ENCODE measurements around the gene RPL13A. TPM values are rescaled to one million over a fixed set of nuclear protein-coding genes. Genes with fewer than 3 reads are reported as not detected.

RPL13A gene
- total and polyA plus RNA-seq, 9 of the 15 experiments (the other 6 are each of a cell fraction or from before 2014, with no cell fraction given) = 1,744 to 5,482 (median 2,949) TPM

GRCh38 chr19:49473868-49474541 is 13.4 kb upstream of the RPL13A start, which contains the start of gene FLT3LG (continued):
- TF ChIP-seq, protein P1, sequence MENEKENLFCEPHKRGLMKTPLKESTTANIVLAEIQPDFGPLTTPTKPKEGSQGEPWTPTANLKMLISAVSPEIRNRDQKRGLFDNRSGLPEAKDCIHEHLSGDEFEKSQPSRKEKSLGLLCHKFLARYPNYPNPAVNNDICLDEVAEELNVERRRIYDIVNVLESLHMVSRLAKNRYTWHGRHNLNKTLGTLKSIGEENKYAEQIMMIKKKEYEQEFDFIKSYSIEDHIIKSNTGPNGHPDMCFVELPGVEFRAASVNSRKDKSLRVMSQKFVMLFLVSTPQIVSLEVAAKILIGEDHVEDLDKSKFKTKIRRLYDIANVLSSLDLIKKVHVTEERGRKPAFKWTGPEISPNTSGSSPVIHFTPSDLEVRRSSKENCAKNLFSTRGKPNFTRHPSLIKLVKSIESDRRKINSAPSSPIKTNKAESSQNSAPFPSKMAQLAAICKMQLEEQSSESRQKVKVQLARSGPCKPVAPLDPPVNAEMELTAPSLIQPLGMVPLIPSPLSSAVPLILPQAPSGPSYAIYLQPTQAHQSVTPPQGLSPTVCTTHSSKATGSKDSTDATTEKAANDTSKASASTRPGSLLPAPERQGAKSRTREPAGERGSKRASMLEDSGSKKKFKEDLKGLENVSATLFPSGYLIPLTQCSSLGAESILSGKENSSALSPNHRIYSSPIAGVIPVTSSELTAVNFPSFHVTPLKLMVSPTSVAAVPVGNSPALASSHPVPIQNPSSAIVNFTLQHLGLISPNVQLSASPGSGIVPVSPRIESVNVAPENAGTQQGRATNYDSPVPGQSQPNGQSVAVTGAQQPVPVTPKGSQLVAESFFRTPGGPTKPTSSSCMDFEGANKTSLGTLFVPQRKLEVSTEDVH (IDR thresholded peaks at IDR 0.05; ENCODE audit: low read depth, partially characterized antibody) = peak; percentile 59
- 0 out of 2 replicates have a peak, but pooled peaks have one; percentile 9 for TF ChIP-seq CREB1 (IDR thresholded peaks at IDR 0.05)
- TF ChIP-seq CREB1 (CRISPR knock-in tag; IDR thresholded peaks at IDR 0.05) = no peak; the same call in 1 of the 2 replicates
- TF ChIP-seq MTF1 (CRISPR knock-in tag; IDR thresholded peaks at IDR 0.05; ENCODE audit: borderline replicate concordance) = no peak
- TF ChIP-seq, protein P2, sequence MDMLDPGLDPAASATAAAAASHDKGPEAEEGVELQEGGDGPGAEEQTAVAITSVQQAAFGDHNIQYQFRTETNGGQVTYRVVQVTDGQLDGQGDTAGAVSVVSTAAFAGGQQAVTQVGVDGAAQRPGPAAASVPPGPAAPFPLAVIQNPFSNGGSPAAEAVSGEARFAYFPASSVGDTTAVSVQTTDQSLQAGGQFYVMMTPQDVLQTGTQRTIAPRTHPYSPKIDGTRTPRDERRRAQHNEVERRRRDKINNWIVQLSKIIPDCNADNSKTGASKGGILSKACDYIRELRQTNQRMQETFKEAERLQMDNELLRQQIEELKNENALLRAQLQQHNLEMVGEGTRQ (CRISPR knock-in tag; IDR thresholded peaks at IDR 0.05) = no peak
- peak; percentile 21; the same call in 1 of the 2 replicates for TF ChIP-seq GABPB1 (CRISPR knock-in tag; IDR thresholded peaks at IDR 0.05)
- peak; percentile 67 for TF ChIP-seq ZFX (CRISPR knock-in tag; IDR thresholded peaks at IDR 0.05)
- TF ChIP-seq ZBTB9 (CRISPR knock-in tag; IDR thresholded peaks at IDR 0.05) = 0 out of 2 replicates have a peak, but pooled peaks have one; percentile 51
- peak; percentile 46 for TF ChIP-seq CCNT2 (IDR thresholded peaks at IDR 0.05; ENCODE audit: borderline replicate concordance, extremely low read depth, insufficient read length, low read depth, low read length)
- peak; percentile 33; the same call in 1 of the 2 replicates for TF ChIP-seq EGR1 (conservative IDR thresholded peaks at IDR 0.05)
- TF ChIP-seq, protein P3, sequence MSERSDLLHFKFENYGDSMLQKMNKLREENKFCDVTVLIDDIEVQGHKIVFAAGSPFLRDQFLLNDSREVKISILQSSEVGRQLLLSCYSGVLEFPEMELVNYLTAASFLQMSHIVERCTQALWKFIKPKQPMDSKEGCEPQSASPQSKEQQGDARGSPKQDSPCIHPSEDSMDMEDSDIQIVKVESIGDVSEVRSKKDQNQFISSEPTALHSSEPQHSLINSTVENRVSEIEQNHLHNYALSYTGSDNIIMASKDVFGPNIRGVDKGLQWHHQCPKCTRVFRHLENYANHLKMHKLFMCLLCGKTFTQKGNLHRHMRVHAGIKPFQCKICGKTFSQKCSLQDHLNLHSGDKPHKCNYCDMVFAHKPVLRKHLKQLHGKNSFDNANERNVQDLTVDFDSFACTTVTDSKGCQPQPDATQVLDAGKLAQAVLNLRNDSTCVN (CRISPR knock-in tag; IDR thresholded peaks at IDR 0.05) = no peak
- TF ChIP-seq, protein P4, sequence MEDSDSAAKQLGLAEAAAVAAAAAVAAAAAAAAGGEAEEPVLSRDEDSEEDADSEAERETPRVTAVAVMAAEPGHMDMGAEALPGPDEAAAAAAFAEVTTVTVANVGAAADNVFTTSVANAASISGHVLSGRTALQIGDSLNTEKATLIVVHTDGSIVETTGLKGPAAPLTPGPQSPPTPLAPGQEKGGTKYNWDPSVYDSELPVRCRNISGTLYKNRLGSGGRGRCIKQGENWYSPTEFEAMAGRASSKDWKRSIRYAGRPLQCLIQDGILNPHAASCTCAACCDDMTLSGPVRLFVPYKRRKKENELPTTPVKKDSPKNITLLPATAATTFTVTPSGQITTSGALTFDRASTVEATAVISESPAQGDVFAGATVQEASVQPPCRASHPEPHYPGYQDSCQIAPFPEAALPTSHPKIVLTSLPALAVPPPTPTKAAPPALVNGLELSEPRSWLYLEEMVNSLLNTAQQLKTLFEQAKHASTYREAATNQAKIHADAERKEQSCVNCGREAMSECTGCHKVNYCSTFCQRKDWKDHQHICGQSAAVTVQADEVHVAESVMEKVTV (CRISPR knock-in tag; IDR thresholded peaks at IDR 0.05) = peak; percentile 42
- TF ChIP-seq, protein P5, sequence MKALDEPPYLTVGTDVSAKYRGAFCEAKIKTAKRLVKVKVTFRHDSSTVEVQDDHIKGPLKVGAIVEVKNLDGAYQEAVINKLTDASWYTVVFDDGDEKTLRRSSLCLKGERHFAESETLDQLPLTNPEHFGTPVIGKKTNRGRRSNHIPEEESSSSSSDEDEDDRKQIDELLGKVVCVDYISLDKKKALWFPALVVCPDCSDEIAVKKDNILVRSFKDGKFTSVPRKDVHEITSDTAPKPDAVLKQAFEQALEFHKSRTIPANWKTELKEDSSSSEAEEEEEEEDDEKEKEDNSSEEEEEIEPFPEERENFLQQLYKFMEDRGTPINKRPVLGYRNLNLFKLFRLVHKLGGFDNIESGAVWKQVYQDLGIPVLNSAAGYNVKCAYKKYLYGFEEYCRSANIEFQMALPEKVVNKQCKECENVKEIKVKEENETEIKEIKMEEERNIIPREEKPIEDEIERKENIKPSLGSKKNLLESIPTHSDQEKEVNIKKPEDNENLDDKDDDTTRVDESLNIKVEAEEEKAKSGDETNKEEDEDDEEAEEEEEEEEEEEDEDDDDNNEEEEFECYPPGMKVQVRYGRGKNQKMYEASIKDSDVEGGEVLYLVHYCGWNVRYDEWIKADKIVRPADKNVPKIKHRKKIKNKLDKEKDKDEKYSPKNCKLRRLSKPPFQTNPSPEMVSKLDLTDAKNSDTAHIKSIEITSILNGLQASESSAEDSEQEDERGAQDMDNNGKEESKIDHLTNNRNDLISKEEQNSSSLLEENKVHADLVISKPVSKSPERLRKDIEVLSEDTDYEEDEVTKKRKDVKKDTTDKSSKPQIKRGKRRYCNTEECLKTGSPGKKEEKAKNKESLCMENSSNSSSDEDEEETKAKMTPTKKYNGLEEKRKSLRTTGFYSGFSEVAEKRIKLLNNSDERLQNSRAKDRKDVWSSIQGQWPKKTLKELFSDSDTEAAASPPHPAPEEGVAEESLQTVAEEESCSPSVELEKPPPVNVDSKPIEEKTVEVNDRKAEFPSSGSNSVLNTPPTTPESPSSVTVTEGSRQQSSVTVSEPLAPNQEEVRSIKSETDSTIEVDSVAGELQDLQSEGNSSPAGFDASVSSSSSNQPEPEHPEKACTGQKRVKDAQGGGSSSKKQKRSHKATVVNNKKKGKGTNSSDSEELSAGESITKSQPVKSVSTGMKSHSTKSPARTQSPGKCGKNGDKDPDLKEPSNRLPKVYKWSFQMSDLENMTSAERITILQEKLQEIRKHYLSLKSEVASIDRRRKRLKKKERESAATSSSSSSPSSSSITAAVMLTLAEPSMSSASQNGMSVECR (CRISPR knock-in tag; IDR thresholded peaks at IDR 0.05) = peak; percentile 72
- TF ChIP-seq CBFA2T3 (IDR thresholded peaks at IDR 0.05) = no peak
